ENCODE results near the gene NFILZ. TPM values are rescaled to one million over a fixed set of nuclear protein-coding genes. Genes with fewer than 3 reads are reported as not detected.
A peak's percentile ranks its signal among the peaks of the same experiment; 100 is the strongest.

Gene NFILZ
- total RNA-seq, 1 donor from 2014 or later, result not detected

DNA sequence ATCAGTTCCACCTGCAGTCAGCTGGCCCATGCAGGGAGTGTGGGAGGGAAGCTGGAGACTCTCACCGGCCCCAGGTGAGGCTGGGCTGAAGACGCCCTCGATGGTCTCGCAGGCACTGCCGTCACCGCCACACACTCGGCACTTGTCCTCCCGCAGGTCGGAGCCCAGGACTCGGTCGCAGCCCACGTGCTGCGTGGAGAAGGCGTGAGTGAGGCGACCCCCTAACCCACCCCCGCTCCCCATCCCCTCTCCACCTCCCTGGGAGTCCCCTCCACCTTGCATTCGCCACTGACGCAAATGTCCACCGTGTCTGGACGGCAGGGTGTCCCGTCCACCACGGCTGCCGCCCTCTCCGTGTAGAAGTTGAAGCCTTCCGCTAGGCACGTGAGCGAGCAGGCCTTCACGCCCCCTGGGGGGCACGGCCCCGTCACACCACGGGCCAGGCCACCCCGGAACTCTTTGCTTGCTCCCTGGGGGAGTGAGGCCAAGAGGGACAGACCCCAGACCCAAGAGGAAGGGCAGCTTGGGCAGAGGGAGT is 41.2 kb upstream of the NFILZ start:
- Mint-ChIP-seq H3K36me3 (ENCODE audit: low read depth) (peaks cover 7% of the 10 kb centered on the region), H3K27ac (ENCODE audit: unreplicated experiment) (no peak overlapping the region), H3K4me3 (ENCODE audit: unreplicated experiment) (no peak overlapping the region), H3K4me1 (ENCODE audit: low read depth) (peaks cover 23% of the 10 kb centered on the region), H3K9me3 (ENCODE audit: low read depth) (no peaks in the 10 kb centered on the region), H3K27me3 (ENCODE audit: low read depth) (no peaks in the 10 kb centered on the region)
- TF ChIP-seq, protein P1, sequence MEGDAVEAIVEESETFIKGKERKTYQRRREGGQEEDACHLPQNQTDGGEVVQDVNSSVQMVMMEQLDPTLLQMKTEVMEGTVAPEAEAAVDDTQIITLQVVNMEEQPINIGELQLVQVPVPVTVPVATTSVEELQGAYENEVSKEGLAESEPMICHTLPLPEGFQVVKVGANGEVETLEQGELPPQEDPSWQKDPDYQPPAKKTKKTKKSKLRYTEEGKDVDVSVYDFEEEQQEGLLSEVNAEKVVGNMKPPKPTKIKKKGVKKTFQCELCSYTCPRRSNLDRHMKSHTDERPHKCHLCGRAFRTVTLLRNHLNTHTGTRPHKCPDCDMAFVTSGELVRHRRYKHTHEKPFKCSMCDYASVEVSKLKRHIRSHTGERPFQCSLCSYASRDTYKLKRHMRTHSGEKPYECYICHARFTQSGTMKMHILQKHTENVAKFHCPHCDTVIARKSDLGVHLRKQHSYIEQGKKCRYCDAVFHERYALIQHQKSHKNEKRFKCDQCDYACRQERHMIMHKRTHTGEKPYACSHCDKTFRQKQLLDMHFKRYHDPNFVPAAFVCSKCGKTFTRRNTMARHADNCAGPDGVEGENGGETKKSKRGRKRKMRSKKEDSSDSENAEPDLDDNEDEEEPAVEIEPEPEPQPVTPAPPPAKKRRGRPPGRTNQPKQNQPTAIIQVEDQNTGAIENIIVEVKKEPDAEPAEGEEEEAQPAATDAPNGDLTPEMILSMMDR (IDR thresholded peaks at IDR 0.05), result no peak
- no peak for DNase-seq (ENCODE audit: low spot score)

DNA sequence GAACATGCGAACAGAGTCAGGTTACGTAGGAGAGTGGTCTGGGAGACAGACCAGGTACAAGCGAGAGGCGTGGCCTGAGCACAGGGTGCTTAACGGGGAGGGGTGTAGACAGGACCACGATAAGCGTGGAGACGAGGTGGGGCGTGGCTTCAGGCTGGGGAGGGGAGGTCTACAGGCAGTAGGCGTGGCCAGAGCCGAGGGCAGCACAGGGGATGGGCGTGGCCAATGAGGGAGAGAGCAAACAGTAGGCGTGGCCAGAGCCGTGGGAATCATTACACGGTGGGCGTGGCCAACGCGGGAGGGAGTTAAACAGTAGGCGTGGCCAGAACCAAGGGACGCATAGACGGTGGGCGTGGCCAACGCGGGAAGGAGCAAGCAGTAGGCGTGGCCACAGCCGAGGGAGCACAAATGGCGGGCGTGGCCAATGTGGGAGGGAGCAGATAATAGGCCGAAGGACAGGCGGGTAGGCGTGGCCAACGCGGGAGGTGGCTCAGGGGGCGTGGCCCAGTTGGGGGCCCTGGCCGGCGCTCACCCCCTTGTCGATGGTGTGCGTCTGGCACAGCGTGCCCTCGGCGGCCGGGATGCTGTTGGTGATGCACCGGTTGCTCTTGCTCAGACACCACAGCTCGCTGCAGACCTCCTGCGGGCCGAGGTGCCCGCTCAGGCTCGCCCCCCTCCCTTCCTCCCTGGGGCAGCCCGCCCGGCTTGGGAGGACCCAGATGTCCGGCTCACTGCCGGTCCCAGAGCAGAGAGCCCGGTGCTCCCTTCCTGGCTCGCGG is 38.0 kb upstream of the NFILZ start:
- peaks cover 13% of the 10 kb centered on the region for H3K36me3 Mint-ChIP-seq (ENCODE audit: low read depth)
- TF ChIP-seq, protein P1 (IDR thresholded peaks at IDR 0.05), result no peak
- H3K4me3 Mint-ChIP-seq (ENCODE audit: unreplicated experiment), result peak overlapping the region; percentile 76
- no peaks in the 10 kb centered on the region for H3K9me3 Mint-ChIP-seq (ENCODE audit: low read depth)
- peak overlapping the region; percentile 78 for H3K27ac Mint-ChIP-seq (ENCODE audit: unreplicated experiment)
- no peaks in the 10 kb centered on the region for H3K27me3 Mint-ChIP-seq (ENCODE audit: low read depth)
- peak; percentile 99 for DNase-seq (ENCODE audit: low spot score)
- H3K4me1 Mint-ChIP-seq (ENCODE audit: low read depth), result peaks cover 36% of the 10 kb centered on the region

DNA sequence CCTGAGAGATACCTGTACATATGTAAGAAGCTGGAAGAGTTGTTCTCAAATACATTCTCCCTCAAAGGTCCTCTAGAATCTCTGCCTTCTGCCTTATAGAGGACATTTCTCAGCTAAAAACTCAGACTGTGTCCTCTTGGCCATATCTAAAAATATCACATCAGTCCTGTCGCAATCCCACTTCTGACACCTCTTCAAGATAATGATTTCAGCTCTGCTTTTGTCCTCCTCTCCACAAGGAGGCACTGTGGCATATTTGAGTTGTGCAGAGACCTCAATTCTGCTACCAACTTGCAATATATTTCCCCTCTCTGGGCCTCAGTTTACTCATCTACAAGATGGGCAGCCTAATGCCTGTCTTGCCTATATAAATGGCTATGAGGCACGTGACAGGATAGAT is 36.5 kb upstream of the NFILZ start:
- Mint-ChIP-seq H3K4me1 (ENCODE audit: low read depth) (peaks cover 38% of the 10 kb centered on the region), H3K9me3 (ENCODE audit: low read depth) (no peaks in the 10 kb centered on the region), H3K4me3 (ENCODE audit: unreplicated experiment) (no peak overlapping the region), H3K36me3 (ENCODE audit: low read depth) (peaks cover 16% of the 10 kb centered on the region), H3K27ac (ENCODE audit: unreplicated experiment) (peak overlapping the region; percentile 84), H3K27me3 (ENCODE audit: low read depth) (no peaks in the 10 kb centered on the region)
- TF ChIP-seq, protein P1 (IDR thresholded peaks at IDR 0.05), result peak; percentile 69
- no peak for DNase-seq (ENCODE audit: low spot score)

DNA sequence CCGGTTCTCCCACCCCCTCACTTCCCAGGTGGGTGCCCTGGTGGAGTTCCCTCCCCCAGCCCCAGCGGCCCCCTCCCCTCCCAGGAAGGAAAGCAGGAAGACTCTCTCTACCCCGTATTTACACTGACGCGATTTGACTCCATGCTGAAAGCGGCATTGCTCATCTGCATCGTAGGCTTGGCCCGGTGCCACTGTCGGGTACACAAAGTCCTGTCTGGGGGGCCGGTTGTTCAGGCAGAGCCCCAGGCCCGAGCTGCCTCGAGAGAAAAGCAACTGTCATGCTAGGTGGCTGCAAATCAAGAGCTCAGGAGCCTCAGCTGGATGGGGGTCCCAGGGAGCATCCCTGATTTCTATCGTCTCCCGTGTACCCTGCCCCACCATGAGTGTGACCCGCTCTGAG is 34.8 kb upstream of the NFILZ start:
- peaks cover 17% of the 10 kb centered on the region for H3K36me3 Mint-ChIP-seq (ENCODE audit: low read depth)
- peaks cover 38% of the 10 kb centered on the region for H3K4me1 Mint-ChIP-seq (ENCODE audit: low read depth)
- no peaks in the 10 kb centered on the region for H3K9me3 Mint-ChIP-seq (ENCODE audit: low read depth)
- H3K27ac Mint-ChIP-seq (ENCODE audit: unreplicated experiment), result no peak overlapping the region
- no peaks in the 10 kb centered on the region for H3K27me3 Mint-ChIP-seq (ENCODE audit: low read depth)
- no peak overlapping the region for H3K4me3 Mint-ChIP-seq (ENCODE audit: unreplicated experiment)
- no peak for DNase-seq (ENCODE audit: low spot score)
- TF ChIP-seq, protein P1 (IDR thresholded peaks at IDR 0.05), result no peak

DNA sequence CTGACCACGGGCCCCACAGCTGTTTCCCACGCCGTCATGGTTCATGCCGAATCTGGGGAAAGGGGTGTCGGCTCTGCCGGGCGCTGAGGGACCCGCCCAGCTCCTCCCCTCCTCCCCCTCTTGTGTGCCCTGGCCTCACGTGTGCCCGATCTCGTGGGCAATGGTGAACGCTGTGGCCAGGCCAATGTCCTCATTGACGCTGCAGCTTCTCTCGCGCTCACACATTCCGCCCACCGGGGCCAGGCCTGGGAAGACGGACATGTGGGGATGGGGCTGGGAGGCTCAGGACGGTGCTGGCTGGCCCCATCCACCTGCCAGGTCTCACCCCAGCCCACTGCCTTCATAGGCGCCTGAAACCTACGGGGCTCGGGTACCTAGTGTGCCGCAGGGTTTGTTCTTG is 34.3 kb upstream of the NFILZ start:
- DNase-seq (ENCODE audit: low spot score), result no peak
- H3K36me3 Mint-ChIP-seq (ENCODE audit: low read depth), result peaks cover 18% of the 10 kb centered on the region

More for the DNA sequence above, 34.3 kb upstream of the NFILZ start:
- Mint-ChIP-seq H3K4me3 (ENCODE audit: unreplicated experiment) (no peak overlapping the region), H3K9me3 (ENCODE audit: low read depth) (no peaks in the 10 kb centered on the region), H3K27ac (ENCODE audit: unreplicated experiment) (no peak overlapping the region), H3K27me3 (ENCODE audit: low read depth) (no peaks in the 10 kb centered on the region), H3K4me1 (ENCODE audit: low read depth) (peaks cover 38% of the 10 kb centered on the region)
- TF ChIP-seq, protein P1 (IDR thresholded peaks at IDR 0.05), result no peak

All from chondrocyte (in vitro differentiated cells).